Mesangial cell (primary cell): ENCODE results near the gene SCYGR4. TPM values are rescaled to one million over a fixed set of nuclear protein-coding genes. Genes with fewer than 3 reads are reported as not detected.

Experiments used
- total RNA-seq: library from RNA; depleted of rRNA; stranded (reverse); fragments of >200 nt; gene quantifications from 2 replicates; pipeline ENCODE4 v1.2.3, GENCODE V29; 2015

SCYGR4 gene, protein sequence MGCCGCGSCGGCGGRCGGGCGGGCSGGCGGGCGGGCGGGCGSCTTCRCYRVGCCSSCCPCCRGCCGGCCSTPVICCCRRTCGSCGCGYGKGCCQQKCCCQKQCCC
- total RNA-seq = not detected in 2 replicates

GRCh38 chr2:227617316-227618230, at the start of gene SCYGR4:
SCYGR4 (plus strand) TSS chr2:227617498; CDS start chr2:227617498, 0 bp downstream.

DNA sequence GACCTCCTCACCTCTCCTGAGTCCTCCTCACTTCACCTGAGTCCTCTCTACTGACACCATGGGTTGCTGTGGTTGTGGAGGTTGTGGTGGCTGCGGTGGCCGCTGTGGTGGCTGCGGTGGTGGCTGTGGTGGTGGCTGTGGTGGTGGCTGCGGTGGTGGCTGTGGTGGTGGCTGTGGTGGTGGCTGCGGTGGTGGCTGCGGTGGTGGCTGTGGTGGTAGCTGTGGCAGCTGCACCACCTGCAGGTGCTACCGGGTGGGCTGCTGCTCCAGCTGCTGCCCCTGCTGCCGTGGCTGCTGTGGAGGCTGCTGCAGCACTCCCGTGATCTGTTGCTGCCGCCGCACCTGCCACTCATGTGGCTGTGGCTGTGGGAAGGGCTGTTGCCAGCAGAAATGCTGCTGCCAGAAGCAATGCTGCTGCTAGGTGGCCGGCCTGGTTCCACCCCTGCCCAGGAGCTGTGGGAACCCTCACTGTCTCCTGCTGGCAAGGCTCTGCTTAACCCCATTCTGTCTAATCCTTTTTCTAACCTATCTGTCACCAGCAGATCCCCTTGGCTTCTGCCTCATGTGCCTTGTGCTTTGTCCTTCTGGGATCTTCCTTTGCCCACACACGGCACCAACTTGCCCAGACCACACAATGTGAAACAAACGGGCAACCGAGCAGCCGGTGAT, 18.3 kb upstream of the SCYGR4 start, which contains the start of gene SCYGR2:
SCYGR2 (plus strand) TSS at position 59 of the 669 bp plus-strand sequence; CDS start at position 59, 0 bp downstream.

GRCh38 chr2:227614740-227615139, 2.6 kb upstream of the SCYGR4 start, which contains the start of gene SCYGR3:
SCYGR3 (minus strand) TSS chr2:227614840; CDS start chr2:227614840, 0 bp downstream.

GRCh38 chr2:227666631-227667170, 49.4 kb downstream of the SCYGR4 start, which contains the start of gene SCYGR5:
SCYGR5 (plus strand) TSS chr2:227666804; CDS start chr2:227666804, 0 bp downstream.

Other genes starting within 250 kb of the SCYGR4 start
- not detected in 2 replicates for gene TM4SF20, start 238.2 kb upstream of the SCYGR4 start, total RNA-seq
- gene SCYGR1, start 229.5 kb upstream of the SCYGR4 start, total RNA-seq = not detected in 2 replicates
- 51.8 and 84.2 TPM in 2 replicates for gene AGFG1, start 145.3 kb upstream of the SCYGR4 start, total RNA-seq
- gene SCYGR2, start 18.6 kb upstream of the SCYGR4 start, total RNA-seq = not detected in 2 replicates
- not detected in 2 replicates for gene SCYGR3, start 2.7 kb upstream of the SCYGR4 start, total RNA-seq
- gene SCYGR5, start 49.3 kb downstream of the SCYGR4 start, total RNA-seq = not detected in 2 replicates
- 0.16 and 0.51 TPM in 2 replicates for gene SLC19A3, start 100.5 kb downstream of the SCYGR4 start, total RNA-seq
- not detected in 2 replicates for gene SCYGR6, start 107.3 kb downstream of the SCYGR4 start, total RNA-seq
- not detected in 2 replicates for gene SCYGR7, start 110.8 kb downstream of the SCYGR4 start, total RNA-seq
- not detected in 2 replicates for gene SCYGR8, start 128.4 kb downstream of the SCYGR4 start, total RNA-seq
- 2.3 TPM in 1 of 2 replicates, not detected in the other for gene CCL20, start 196.3 kb downstream of the SCYGR4 start, total RNA-seq